Brain microvascular endothelial cell (primary cell): ENCODE measurements around the gene SLC44A3.

Experiments
- DNase-seq: peaks from one replicate; pipeline ENCODE4 v3.0.0-alpha.2; 2020
- H3K27ac ChIP-seq: fragments of 250-450 bp; sonication (Bioruptor Pico); 2 replicates; pipeline ENCODE4 v1.5.1; 2020; ENCODE audit warnings: mild to moderate bottlenecking, moderate library complexity
- H3K27me3 ChIP-seq: fragments of 250-450 bp; sonication (Bioruptor Pico); replicated peaks from 2 replicates; pipeline ENCODE4 v1.5.1; 2020; ENCODE audit warnings: mild to moderate bottlenecking
- H3K36me3 ChIP-seq: fragments of 250-450 bp; sonication (Bioruptor Pico); replicated peaks from 2 replicates; pipeline ENCODE4 v1.5.1; 2020; ENCODE audit warnings: mild to moderate bottlenecking
- H3K4me3 ChIP-seq: 2 replicates; pipeline ENCODE4 v1.5.1; 2011; ENCODE audit warnings: low read depth, mild to moderate bottlenecking, control low read depth, low read length, moderate library complexity
- in situ Hi-C: cut with HindIII; loops from 2 replicates; pipeline ENCODE4 v1.10.0; 2017; ENCODE audit warnings: low sequenced_read_pairs, low pct_ligation_motif_present
- TF ChIP-seq, protein P1 (sequence below): IDR thresholded peaks from 2 replicates; pipeline ENCODE4 v1.5.1; 2011; ENCODE audit warnings: low read depth, mild to moderate bottlenecking, moderate library complexity, low read length, control low read depth, inconsistent platforms; ENCODE audit errors: missing control alignments

SLC44A3 gene

DNA sequence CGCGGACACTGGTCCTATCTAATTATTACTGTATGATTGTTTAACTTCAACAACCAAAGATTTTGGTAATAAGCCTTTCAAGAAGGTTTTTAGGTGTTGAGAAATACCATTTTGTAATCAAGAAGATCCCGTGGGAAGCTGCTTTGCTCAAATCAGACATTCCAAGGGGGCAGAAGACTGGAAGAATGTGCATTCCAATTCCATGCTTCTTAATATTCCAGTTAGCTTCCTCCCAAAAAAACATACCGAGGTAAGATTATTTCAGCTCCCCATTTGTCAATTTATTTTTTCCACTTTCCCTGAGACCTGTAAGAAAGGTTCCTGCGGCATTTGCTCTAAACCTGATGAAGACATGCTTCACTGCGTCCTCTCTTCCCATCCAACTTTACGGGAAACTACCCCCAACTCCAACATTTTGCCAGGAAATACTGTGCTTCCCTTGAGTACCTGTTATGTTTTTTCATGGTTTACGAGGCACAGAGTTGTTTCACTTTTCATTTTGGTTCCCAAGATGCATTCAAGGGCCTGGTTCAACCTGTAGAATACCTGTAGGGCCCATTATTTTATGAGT lies 102.7 kb downstream of the SLC44A3 start:
- Histone ChIP-seq H3K27me3 (no peaks in the 10 kb centered on the region), H3K36me3 (no peaks in the 10 kb centered on the region), H3K27ac (peak overlapping the region; percentile 11), H3K4me3 (peak overlapping the region; percentile 6)
- in situ Hi-C loops, result no loop called here
- DNase-seq, result no peak
- TF ChIP-seq, protein P1, sequence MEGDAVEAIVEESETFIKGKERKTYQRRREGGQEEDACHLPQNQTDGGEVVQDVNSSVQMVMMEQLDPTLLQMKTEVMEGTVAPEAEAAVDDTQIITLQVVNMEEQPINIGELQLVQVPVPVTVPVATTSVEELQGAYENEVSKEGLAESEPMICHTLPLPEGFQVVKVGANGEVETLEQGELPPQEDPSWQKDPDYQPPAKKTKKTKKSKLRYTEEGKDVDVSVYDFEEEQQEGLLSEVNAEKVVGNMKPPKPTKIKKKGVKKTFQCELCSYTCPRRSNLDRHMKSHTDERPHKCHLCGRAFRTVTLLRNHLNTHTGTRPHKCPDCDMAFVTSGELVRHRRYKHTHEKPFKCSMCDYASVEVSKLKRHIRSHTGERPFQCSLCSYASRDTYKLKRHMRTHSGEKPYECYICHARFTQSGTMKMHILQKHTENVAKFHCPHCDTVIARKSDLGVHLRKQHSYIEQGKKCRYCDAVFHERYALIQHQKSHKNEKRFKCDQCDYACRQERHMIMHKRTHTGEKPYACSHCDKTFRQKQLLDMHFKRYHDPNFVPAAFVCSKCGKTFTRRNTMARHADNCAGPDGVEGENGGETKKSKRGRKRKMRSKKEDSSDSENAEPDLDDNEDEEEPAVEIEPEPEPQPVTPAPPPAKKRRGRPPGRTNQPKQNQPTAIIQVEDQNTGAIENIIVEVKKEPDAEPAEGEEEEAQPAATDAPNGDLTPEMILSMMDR, result no peak

DNA sequence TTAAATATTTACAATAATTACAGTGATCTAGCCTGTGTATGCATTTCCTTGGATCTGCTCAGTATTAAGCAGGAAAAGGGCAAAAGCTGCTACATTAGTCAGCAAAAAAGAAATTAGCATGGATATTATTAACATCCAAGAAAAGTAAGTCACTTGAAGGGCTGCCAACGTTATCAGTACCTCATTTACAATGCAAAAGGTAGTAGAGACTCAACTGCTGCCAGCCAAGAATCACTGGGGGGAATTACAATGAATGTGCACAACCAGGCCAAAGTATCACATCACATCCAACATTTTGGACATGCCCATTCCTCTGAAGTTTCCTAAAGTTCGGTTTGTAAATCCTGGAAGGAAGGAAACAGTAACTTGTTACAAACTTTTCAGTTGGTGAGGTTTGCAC lies 104.8 kb downstream of the SLC44A3 start:
- TF ChIP-seq, protein P1, result no peak
- peak overlapping the region; percentile 86 for H3K27ac ChIP-seq
- in situ Hi-C loops, result no loop called here
- H3K36me3 ChIP-seq, result no peaks in the 10 kb centered on the region
- DNase-seq, result no peak
- peak overlapping the region; percentile 86 for H3K4me3 ChIP-seq
- no peaks in the 10 kb centered on the region for H3K27me3 ChIP-seq

DNA sequence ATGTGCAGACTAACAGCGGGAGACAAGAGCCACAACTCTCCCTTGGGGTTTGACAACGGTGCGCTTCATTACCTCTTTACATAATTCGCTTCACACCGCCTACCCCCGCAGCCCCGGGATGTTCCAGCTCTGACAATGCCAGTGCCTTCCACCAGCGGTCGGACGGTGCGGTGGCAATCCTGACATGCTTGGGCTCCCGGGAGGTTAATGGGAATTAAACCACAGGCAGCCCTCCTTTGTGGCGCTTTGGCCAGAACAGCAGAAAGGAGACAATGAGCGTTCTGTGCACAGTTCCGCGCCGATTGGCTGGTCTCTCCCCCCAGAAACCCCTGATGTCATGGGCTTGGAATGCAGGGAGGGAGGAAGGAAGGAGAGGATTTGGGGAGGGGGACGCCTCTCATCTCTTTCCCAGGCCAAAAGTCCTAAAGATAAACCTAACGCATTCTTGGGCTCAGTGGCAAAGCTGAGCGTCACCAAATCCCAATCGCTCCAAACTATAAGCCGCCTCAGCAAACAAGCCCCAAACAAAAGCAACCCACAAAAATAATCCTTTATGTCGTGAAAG lies 105.5 kb downstream of the SLC44A3 start:
- peak; percentile 78 for DNase-seq
- H3K4me3 ChIP-seq, result peak overlapping the region; percentile 86
- in situ Hi-C loops, result no loop called here
- TF ChIP-seq, protein P1, result peak; percentile 35
- H3K36me3 ChIP-seq, result no peaks in the 10 kb centered on the region
- no peaks in the 10 kb centered on the region for H3K27me3 ChIP-seq
- H3K27ac ChIP-seq, result peak overlapping the region; percentile 86

DNA sequence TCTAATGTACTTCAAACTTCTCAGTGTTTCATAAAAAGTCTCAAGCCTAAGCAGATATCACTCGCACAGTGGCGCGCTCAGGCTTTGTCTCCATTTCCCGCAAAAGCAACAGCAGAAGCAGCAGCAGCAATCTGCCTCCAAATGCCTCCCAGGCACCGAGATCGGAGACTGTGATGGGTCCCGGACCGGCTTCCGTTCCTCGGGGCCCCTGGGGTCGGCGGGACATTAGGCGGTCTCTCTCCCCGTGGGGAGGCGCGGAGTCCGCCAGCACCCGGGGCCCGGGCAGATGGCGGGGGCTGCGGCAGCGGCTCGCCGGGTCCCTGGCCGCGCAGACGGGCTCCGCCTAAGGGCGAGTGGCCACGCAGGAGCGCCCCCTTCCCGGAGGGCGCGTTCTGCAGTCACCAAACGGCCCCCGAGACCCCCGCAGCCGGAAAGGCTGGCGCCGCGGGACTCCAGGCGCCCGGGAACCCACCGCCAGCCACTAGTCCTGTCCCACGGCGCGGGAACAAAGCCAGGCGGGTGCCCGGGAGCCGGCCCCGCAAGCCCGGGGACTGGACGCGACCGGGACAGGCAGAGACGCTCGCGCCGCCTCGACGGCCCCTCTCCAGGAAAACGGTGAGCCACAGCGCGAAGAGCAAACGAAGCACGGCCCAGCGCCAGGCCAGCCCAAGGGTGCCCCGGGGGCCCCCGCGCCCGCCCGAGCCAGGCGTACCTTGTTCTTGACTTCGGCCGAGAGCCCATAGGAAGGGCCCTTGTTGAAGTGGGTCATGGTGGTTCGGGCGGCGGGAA lies 106.2 kb downstream of the SLC44A3 start:
- Histone ChIP-seq H3K36me3 (no peaks in the 10 kb centered on the region), H3K27ac (peak overlapping the region; percentile 86), H3K27me3 (no peaks in the 10 kb centered on the region), H3K4me3 (peak overlapping the region; percentile 86)
- TF ChIP-seq, protein P1, result peak; percentile 58
- peak; percentile 32 for DNase-seq
- in situ Hi-C loops, result no loop called here

DNA sequence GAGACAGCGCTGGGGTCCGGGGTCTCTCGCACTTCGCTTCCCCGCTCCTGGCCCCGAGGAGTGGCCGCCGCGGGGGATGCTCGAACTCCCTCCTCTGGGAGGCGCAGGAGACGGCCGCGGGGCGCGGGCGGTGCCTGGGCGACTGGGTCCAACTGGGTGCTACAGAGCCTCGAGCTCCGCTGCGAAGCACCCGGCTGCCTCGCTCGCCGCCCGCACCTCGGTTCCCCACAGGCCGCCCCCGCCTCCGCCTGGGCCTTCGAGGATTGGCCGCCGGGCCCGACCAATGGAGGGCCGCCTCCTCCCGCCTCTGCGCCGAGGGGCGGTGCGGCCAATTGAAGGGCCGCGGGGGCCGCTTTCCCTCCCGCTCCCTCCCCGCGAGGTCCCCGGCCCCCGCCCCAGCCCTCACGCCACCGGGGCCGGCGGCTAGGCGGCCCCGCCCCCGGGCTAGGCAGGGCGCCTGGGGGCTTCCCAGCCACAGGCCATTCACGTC lies 106.8 kb downstream of the SLC44A3 start, which contains the start of gene CNN3:
CNN3 (minus strand) TSS at position 196 of the 490 bp plus-strand sequence. CDS start 216 bp downstream, outside the sequence.
- TF ChIP-seq, protein P1, result peak; percentile 9
- in situ Hi-C loops, result no loop called here
- Histone ChIP-seq H3K27ac (peak within 1 kb of the TSS; percentile 86), H3K4me3 (peak within 1 kb of the TSS; percentile 86), H3K36me3 (no peaks in the 10 kb centered on the region), H3K27me3 (no peaks in the 10 kb centered on the region)
- peak; percentile 86 for DNase-seq
